Fibroblast of lung (primary cell): ENCODE data around the gene CRYBB1.

Experiments used
- EZH2 ChIP-seq: IDR thresholded peaks from 2 replicates; pipeline ENCODE4 v1.5.1; 2012; ENCODE audit warnings: low read length, control low read depth, mild to moderate bottlenecking; ENCODE audit errors: missing control alignments
- TF ChIP-seq, protein P1 (sequence below), 2 donors: IDR thresholded peaks in 1 of 2; conservative IDR thresholded peaks in 1 of 2; 1 replicate in 1 of 2; 2 replicates in 1 of 2; pipeline ENCODE4 v1.5.1; 2011 to 2012; ENCODE audit warnings: low read length in 2 of 2, control low read depth in 1 of 2, inconsistent platforms in 1 of 2, low read depth in 1 of 2, mild to moderate bottlenecking in 1 of 2

DNA sequence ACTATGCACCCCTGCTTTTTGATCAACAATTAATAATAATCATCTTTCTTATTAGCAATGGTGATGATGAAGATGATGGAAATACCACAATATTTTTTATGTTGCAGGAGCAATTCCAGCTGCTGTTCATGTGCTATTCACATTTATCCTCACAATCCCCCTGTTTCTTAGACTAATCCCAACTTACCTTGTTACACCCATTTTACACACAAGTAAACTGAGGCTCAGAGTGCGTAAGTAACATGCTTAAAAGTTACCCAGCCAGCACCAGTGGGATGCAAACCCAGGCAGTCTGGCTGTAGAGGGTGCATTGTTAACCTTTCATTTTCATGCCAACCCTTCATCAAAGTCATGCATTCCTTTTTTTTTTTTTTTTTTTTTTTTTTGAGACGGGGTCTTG, 2.4 kb upstream of the CRYBB1 start:
- TF ChIP-seq, protein P1, sequence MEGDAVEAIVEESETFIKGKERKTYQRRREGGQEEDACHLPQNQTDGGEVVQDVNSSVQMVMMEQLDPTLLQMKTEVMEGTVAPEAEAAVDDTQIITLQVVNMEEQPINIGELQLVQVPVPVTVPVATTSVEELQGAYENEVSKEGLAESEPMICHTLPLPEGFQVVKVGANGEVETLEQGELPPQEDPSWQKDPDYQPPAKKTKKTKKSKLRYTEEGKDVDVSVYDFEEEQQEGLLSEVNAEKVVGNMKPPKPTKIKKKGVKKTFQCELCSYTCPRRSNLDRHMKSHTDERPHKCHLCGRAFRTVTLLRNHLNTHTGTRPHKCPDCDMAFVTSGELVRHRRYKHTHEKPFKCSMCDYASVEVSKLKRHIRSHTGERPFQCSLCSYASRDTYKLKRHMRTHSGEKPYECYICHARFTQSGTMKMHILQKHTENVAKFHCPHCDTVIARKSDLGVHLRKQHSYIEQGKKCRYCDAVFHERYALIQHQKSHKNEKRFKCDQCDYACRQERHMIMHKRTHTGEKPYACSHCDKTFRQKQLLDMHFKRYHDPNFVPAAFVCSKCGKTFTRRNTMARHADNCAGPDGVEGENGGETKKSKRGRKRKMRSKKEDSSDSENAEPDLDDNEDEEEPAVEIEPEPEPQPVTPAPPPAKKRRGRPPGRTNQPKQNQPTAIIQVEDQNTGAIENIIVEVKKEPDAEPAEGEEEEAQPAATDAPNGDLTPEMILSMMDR (conservative IDR thresholded peaks at IDR 0.05 in 1 of 2, IDR thresholded peaks at IDR 0.05 in 1 of 2; ENCODE audit: low read depth in 1 of 2, low read length in 2 of 2): no peak
- no peak for TF ChIP-seq EZH2
